Gastroesophageal sphincter (tissue), 3 donors: ENCODE measurements around the gene MAS1L.

Source experiments
- EP300 ChIP-seq: sonication (generic); formaldehyde crosslinking; IDR thresholded peaks from one replicate; pipeline ENCODE4 v1.6.1; 2017; ENCODE audit warnings: antibody characterized with exemption, mild to moderate bottlenecking
- POLR2A ChIP-seq, 2 donors: fragments of 450-650 bp; IDR thresholded peaks; one replicate each; pipeline ENCODE4 v1.6.1; 2017; ENCODE audit warnings: antibody characterized with exemption in 2 of 2, mild to moderate bottlenecking in 2 of 2, moderate library complexity in 1 of 2
- TF ChIP-seq, protein P1 (sequence below), 4 experiments: fragments of 200-600 bp in 2 of 4; fragments of 450-650 bp in 2 of 4; sonication (generic) in 1 of 4; IDR thresholded peaks; one replicate each; pipeline ENCODE4 v1.5.1; 2017 to 2019; ENCODE audit warnings: antibody characterized with exemption in 4 of 4, mild to moderate bottlenecking in 2 of 4, moderate library complexity in 2 of 4

DNA sequence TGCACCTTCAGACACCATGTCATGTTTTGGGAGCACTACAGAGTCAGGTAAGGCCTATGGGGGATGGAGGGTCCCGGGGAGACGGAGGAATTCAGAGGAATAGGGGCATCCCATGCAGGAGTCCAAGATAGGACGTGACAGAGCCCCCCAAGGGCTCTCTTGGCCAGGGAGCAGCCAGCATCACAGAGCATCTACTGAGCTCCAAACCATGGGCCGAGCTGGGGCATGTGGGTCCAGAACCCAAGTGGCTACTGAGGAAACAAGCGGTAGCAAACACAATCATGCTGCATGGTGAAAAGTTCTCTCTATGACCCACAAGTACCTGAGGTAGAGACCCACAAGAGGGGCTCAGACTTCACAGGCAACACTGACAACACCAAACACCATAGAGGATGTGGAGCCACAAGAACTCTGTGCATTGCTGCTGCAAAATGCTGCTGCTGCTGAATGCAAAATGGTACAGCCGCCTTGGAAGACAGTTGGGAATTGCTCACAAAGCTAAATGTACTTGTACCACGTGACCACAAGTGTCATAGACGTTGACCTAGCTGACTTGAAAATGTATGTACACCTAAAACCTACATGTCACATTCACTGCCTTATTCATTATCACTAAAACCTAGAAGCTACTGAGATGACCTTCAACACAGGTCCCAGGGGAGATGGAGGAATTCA, 33.4 kb upstream of the MAS1L start:
- TF ChIP-seq, protein P1, sequence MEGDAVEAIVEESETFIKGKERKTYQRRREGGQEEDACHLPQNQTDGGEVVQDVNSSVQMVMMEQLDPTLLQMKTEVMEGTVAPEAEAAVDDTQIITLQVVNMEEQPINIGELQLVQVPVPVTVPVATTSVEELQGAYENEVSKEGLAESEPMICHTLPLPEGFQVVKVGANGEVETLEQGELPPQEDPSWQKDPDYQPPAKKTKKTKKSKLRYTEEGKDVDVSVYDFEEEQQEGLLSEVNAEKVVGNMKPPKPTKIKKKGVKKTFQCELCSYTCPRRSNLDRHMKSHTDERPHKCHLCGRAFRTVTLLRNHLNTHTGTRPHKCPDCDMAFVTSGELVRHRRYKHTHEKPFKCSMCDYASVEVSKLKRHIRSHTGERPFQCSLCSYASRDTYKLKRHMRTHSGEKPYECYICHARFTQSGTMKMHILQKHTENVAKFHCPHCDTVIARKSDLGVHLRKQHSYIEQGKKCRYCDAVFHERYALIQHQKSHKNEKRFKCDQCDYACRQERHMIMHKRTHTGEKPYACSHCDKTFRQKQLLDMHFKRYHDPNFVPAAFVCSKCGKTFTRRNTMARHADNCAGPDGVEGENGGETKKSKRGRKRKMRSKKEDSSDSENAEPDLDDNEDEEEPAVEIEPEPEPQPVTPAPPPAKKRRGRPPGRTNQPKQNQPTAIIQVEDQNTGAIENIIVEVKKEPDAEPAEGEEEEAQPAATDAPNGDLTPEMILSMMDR (IDR thresholded peaks at IDR 0.05) = no peak
- TF ChIP-seq POLR2A (IDR thresholded peaks at IDR 0.05) (no peak), EP300 (no peak)
